NCI-H69 (cell line): ENCODE data around the gene CTNS.

Experiments used
- DNase-seq: peaks from one replicate; lab custom pipeline; 2025; lab: John Stamatoyannopoulos, UW

CTNS gene

DNA sequence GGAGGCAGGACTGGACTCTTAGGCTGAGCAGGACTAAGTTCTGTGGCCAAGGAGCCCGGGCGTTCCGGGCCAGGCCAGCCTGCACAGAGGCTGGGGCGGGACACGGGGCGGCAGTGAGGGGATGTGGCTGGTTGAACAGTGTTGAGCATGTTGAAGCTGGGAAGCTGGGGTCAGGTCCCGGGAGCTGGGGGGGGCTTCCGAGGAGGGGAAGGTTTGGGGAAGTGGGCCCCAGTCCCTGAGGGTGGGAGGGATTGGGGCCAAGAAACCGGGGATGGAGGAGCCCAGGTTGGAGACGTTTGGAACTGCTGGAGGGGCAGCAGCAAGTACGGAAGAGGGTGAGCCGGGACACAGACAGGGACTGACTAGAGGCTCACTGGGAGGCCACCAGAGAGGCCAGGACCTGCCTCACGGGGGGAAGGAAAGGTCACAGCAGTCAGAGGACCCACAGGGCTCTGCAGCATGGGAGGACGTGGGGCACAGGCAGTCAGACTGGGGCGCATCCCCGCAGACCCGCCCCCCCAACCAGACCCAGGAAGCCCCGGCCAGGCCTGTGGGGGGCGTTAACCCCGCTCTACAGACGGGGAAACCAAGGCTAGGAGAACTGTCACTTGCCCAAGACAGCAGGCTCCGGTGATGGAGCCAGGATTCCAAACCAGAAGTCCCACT is 22.4 kb downstream of the CTNS start:
- DNase-seq: no peak

DNA sequence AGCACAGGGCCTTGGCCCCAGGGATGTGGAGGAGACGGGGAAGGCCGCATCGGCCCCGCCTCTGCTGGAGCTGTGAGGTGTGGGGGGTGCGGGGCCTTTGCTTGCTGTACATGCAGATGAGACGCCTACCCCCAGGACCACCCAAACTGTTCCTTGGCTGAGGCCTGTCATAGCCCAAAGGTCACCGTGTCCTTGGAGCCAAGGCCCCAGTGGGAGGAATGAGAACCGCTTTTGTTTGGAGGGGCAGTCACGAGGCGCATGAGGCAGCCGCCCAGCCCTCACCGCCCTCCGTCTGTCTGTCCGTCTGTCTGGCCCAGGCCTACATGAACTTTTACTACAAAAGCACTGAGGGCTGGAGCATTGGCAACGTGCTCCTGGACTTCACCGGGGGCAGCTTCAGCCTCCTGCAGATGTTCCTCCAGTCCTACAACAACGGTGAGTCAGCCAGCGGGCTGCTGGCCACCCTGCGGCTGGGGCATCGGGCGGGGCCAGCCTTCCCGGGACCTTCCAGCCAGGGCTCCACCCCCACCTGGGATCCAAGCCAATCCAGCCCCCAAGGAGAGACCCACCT is 23.1 kb downstream of the CTNS start:
- no peak for DNase-seq

DNA sequence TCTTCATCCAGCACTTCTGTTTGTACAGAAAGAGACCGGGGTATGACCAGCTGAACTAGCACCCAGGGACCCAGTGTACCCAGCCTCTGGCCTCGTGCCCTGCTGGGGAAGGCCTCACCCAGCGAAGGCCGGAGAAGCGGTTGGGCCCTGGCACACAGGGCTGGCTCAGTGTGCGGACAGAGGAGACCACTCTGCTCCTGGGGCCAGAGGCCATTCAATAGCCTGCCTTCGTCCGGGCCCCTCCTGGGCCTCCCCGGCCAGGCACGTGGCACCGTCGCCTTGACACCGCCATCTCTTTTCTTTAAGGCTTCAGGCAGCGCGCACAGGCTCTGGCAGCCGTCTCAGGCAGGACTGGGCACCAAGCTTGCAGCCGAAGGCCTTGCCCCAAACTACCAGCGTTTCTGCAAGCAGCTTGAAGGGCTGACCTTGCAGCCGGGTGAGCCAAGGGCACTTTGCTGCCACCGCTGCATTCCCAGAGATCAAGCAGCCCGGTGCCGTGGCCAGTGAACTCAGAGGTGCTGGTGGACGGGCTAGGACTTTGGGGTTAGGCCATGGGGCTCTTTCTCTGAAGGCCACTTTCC is 23.8 kb downstream of the CTNS start:
- no peak for DNase-seq

DNA sequence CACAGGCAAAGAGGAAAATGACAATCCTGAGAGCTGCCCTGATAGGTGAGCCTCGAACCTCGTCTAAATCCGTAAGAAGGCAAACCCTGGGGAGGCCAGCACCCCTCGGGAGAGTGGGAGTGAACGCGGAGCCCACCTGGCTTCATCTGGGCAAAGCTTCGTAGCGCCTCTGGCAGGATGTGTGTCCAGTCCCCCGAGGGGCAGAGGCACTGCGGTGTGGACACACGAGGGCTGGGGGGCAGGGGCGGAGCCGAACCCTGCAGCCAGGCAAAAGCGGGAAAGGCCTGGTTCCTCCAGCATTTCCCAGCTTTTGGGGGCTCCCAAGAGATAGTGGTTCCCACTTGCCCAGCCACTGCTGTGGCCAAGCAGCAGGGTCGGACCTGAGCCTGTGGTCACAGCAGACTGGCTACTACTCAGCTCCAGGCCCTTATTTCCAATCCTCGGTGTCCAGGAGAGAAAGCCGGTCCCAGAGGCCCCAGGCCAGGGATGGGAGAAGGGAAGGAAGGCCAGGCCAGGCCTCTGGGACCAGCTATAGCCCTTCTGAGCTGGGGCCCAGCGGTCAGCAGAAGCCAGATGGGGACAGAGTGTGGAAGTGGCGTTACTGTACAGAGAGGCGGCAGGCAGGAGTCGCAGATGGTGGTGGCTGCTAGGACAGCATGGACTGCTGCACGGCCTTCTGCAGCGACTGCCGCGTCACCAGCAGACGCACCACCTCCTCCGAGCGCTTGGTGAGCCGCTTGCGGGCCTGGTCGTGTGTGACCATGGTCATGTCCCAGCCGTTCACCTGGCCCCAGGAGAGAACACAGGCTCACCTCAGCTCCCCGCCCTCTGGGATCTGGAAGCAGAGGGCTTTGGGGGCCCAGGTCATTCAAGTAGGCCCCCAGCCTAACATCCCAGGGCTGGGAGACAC is 26.8 kb downstream of the CTNS start:
- no peak for DNase-seq

DNA sequence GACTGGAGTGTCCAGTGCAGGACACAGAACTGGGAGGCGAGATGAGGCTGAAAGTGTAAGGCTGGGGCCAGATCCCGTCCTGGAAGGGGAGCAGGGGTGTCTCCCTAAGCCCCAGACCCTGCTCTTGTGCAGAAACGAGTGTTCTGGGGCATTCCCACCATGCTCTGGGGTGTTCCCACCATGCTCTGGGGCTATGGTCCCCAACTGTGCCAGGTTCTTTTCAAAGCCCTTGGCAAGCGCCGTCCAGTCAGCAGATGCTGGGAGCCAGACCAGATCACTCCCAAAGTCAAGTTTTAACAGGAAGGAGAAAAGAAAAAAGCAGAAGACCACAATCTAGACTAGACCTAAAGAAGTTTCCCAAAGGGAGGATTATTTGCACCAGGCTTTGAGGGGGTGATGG is 29.3 kb downstream of the CTNS start:
- DNase-seq: no peak

DNA sequence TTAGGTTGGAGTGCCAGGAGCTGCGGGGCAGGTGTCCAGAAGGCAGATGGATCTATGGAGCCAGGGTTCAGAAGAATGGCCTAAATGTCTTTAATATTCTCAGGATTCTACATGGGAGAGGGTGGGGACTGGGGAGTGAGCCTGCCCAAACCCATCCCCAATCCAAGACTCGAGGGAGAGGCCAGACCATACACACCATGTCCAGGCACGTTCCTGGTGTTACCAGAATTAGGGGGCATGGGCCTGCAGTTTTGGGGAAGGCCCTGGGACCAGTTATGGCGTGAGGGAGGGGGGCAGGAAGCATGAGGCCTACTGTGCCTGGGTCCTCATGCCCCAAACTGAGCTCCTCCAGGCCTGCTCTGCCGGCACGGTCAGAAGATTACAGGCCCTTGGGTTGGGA is 30.0 kb downstream of the CTNS start:
- no peak for DNase-seq

DNA sequence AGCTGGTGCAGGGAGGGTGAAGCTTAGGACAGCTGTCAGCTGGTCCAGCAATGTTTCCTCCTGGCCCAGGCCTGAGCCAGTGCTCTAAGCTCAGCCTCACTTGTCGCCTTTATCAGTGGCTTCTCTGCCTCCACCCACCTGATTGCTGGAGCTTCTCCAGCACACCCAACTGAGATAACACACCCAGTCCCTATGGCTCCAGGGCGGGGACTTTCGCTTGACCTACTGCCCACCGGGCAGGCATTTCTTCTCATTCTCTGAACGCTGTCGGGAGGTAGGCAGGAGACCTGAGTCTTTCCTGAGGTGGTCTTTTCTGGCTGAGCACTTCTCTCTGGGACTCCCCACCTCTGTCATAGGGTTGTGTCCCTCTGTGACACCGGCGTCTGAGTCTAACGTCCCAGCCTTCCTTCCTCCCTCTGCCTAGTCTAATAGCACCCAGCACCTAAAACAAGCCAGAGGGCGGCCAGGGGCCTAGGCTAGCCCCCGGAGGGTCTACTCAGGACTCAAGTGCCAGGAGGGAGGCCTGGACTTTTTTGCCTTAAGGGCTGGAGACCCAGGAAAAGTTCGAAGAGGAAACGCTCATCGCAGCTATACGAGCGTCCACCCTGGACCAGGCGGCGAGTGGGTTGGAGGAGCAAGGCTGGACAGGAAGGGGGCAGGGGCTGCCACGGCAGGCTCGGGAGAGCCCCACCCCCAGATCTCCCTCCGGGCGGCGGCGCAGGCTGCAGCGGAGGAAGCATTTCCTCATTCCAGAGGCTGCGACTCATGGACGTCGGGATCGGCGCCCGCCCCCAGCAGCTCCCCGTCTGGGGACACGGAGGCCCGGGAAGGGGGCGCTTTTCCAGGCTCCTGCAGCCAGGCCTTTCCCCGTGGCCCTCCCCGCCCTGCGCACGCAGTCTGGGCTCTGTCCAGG is 31.1 kb downstream of the CTNS start:
- DNase-seq: peak; percentile 69

DNA sequence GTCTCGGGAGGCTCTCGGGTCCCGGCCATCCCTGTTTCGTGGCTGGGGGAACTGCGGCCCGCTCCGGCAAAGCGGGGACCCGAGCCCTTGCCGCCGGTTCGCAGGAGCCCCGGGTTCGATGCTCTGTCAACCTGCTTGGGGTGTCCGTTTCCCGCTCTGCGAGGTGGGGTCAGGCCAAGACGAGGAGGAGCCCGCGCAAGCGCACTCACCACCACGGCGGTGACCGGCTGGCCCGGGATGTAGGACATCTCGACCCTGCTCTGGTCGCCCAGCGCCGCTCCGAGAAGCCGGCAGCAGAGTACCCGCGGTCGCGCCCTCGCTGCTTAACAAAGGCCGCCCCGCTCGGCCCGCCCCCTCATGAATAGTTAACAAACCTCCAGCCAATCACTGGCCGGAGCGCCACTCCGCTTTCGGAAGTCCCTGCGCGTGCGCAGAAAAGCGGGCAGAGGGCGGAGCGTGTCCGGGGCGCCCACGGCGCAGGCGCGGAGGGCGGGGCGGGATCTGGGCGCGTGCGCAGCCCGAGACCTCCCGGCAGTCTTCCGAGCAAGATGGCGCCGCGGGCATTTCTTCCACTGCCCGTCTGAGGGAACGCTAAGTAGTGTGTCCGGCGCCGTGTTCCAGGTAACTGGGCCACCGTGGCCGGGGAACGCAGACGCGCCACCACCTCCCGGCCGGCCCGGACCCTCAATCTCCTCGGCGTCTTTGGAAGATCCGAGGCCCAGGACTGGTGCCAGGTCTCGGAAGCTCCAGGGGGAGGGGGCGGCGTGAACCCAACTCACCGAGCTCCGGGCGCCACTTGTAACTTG is 31.9 kb downstream of the CTNS start, which contains the start of the genes EMC6 and TAX1BP3:
TSS of gene EMC6 (plus strand) at position 534 of the 806 bp plus-strand sequence. CDS start 335 bp downstream, outside the sequence.
TSS of gene TAX1BP3 (minus strand) at position 300 of the 806 bp plus-strand sequence. CDS start at position 248, 52 bp downstream.
- peak; percentile 95 for DNase-seq

DNA sequence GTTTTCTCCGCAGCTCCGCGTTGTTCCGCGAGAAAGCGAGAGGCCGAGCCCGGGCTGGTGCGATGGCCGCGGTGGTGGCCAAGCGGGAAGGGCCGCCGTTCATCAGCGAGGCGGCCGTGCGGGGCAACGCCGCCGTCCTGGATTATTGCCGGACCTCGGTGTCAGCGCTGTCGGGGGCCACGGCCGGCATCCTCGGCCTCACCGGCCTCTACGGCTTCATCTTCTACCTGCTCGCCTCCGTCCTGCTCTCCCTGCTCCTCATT is 32.5 kb downstream of the CTNS start:
- DNase-seq: no peak

DNA sequence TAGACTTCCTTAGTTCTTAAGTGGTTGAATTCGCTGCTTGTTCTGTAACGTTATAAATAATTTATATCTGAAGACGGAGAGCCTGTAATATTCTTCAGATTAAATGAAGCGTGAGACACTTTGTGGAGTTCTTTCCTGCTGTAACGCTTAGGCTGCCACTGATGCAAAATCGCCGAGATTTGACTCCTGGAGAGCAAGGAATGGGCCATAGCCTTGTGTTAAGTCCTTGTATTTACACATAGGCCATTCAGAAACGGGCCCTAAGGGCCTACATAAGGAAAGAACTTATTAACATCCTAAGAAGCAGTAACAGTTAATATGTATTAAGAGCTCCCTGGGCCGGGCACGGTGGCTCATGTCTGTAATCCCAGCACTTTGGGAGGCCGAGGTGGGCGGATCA is 33.0 kb downstream of the CTNS start:
- no peak for DNase-seq

DNA sequence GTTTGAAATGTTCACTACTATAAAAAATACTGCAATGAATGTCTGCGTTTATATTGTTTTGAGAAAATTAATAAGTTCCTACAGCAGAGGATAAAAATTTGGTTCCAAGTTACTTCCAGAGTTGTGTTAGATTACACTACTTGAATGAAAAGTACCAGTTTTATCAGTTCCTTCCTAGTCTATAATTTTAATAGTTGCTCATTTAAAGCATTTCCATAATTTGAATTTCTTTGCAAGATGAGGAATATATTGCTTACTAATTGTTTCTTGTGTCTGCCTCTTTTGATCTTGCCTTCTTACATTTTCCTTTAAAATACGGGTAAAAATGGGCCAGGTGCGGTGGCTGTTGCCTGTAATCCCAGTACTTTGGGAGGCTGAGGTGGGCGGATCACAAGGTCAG is 36.0 kb downstream of the CTNS start:
- DNase-seq: no peak

DNA sequence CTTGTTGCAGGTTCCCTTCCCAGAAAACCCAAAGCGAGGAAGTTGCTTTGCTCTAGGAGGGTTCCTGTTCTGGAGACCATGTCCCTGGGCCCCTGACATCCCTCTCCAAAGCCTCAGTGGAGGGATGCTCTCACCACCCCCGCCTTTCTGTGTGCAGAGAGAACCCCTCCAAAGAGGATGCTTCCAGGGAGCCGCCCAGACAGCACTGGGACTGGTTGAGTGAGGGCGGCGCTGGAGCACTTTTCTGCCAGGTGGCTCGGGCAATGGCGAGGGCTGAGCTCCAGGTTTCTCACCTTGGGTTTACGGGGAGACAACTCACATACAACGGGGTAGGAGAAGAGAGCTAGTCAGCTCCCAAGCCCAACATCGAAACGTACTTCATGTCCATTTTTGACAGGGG is 39.3 kb downstream of the CTNS start:
- no peak for DNase-seq

DNA sequence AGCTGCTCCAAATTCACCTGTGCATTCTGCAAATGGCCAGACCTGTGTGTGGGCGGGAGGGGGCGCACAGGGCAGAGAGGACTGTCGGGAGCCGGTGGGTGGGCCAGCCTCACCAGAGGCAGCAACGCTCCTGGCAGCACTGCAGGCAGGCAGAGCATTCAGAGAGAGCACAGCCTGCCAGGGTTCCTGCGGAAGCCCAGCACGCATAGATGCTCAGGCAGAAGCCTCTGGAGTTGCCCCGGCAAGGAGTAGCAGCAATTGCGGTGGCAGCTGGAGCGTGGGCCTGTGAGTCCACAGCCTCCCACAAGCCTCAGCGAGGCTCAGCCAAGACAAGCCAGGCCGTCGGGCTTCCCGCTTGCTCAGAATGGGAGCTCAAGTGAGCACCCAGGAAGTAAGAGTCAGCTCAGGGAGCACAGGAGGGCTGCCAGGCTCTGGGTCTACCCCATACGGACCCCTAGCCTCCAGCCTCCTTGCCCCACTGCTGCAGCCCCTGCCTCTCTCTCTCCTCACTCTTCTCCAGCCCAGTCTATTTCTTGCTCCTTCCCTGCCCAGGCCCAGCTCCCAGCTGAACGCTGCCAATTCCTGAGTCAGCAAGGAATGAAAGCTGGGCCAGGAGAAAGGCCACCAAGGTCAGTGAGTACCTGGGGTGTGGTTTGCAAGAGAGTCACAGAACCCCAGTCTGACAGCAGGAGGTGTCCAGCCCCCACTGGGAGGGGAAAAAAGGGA is 41.7 kb downstream of the CTNS start:
- no peak for DNase-seq

DNA sequence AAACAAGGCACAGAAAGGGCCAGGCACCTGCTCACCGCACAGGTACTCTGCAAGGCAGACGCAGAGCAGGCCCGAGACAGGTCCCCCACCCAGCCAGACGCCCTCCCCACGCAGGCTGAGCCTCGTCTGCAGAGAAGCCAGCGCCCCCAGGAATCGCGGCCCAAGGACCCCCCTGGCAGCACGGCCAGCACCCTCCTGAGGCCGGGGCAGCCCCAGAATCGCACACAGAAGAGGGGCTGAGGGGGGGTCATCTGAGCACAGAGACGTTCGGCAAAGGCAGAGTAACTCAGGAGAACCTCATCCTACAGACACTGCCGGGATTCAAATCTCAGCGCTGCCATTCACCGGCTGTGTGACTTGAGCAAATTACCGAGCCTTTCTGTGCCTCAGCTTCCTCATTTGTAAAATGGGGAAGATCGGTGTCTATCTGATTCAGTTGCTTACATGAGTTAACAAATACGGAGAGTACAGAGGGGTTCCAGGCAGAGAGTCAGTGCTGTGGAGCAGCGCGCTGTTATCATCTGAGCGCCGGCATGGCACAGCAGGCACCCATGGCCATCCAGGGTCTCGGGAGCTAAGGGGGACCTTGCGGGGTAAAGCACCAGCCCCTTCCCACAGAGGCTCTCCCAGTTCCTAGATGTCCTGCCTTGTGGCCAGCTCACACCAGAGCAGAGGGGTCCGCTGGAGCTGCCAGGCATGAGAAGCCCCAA is 42.4 kb downstream of the CTNS start:
- DNase-seq: no peak

DNA sequence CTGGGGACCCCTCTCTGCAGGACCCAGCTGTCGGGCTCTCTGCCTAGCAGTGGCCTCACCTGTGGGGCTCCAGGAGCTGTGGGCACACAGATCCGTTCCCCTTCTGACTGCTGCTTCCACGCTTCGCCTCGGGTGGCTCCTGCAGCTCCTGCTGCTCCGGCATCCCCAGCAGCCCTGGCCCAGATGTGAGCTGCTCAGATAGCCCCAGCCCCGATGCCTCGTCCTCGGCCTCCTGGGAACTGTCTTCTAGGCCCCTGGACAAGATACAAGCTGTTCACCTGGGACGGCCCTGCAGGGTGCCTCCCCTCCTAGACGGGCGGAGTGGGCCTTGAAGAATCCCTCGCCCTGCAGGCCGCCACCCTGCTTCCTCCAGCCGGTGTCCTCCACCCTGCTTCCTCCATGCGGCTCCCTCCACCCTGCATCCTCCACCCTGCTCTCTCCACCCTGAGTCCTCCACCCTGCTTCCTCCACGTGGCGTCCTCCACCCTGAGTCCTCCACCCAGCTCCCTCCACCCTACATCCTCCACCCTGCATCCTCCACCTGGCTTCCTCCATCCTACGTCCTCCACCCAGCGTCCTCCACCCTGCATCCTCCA is 43.1 kb downstream of the CTNS start:
- no peak for DNase-seq

DNA sequence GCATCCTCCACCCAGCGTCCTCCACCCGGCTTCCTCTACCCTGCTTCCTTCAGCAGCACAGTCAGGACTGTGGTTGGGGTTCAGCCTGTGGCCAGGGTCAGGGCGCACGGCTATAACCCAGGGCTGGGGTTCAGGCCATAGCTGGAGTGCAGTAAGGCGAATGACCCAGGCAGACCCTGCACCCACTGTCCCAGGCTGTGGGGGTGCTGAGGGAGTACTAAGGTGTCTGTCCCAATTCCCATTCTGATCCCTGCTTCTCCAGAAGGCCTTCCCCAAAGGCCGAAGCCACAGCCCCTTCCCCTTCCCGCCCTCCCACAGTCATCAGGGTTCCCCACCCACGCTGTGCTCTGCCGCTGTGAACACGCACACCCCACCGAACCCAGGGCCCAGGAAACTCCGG is 44.5 kb downstream of the CTNS start:
- no peak for DNase-seq

DNA sequence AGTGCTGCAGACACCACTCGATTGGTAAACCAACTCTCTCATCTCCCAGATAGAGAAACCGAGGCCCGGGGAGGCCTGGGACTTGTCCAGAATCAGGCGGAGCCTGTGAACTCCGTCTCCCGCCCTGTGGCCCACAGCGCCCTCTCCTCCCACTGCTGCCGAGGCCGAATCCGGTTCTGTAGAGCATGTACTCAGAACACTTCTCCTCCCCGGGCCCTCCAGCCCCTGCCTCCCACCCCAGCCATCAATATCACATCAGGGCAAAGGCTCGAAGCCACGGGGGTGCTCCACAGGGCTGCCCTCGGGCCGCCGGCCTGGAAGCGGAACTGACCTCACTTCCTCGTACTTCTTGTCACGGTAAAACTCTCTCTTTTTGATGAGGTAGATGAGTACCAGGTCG is 45.0 kb downstream of the CTNS start:
- DNase-seq: no peak

DNA sequence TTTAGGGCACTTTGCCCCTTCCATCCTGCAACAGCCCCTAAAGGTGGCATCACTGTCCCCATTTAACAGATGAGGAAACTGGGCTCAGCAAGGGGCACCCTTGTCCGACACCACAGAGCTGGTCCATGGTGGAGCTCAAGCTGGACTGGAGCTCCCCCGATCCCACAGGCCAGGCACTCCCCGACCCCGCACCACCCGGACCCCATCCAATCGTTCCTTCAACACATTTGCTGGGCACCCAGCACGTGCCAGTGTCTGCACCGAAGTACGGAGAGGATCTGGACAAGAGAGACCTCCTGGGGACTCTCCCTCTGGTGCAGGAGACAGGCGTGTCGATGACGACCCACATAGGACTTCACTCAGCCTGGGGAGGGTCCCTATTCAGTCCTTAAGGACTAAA is 45.5 kb downstream of the CTNS start:
- DNase-seq: no peak

DNA sequence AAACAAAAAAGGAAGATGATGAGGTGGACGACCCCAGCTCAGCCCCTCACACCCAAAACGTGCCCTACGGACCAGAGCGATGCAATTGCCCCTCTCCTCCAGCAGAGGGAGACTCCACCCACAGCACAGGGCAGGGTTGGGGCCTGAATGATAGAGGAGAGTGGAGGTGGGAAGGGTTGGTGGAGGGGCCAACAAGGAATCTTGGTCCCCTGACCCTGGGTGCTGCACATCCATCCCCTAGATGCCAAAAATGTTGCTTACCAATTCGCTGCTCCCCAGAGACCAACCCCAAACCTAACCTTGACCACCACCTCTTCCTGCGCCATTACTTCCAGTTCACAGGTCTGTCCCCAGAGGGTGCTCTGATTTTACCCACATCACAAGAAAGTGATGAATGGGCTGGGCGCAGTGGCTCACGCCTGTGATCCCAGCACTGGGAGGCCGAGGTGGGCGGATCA is 46.5 kb downstream of the CTNS start:
- peak; percentile 43 for DNase-seq
